Adipocyte (in vitro differentiated cells): ENCODE results near the gene PIM3.

Source experiments
- DNase-seq: peaks from one replicate; pipeline ENCODE4 v3.0.0-alpha.2; 2015; ENCODE audit warnings: low read depth
- H3K27me3 ChIP-seq: replicated peaks from 2 replicates; pipeline ENCODE4 v1.7.0; 2013; ENCODE audit warnings: mild to moderate bottlenecking, low read length, moderate library complexity; ENCODE audit not compliant: control insufficient read depth, insufficient read depth
- H3K36me3 ChIP-seq: 2 replicates; pipeline ENCODE4 v1.7.0; 2013; ENCODE audit warnings: low read length, mild to moderate bottlenecking, moderate library complexity; ENCODE audit not compliant: control insufficient read depth, insufficient read depth, severe bottlenecking
- H3K4me1 ChIP-seq: 2 replicates; pipeline ENCODE4 v1.7.0; 2013; ENCODE audit warnings: mild to moderate bottlenecking, low read length, moderate library complexity; ENCODE audit not compliant: control insufficient read depth, insufficient read depth
- H3K4me3 ChIP-seq: 2 replicates; pipeline ENCODE4 v1.7.0; 2013; ENCODE audit warnings: mild to moderate bottlenecking, low read length, moderate library complexity
- H3K9ac ChIP-seq: 2 replicates; pipeline ENCODE4 v1.7.0; 2013; ENCODE audit warnings: mild to moderate bottlenecking, low read length, moderate library complexity
- H3K9me3 ChIP-seq: 2 replicates; pipeline ENCODE4 v1.7.0; 2013; ENCODE audit warnings: mild to moderate bottlenecking, low read length, moderate library complexity; ENCODE audit not compliant: control insufficient read depth

Gene PIM3

GRCh38 chr22:49999946-50000586 is 39.5 kb downstream of the PIM3 start:
- no peak overlapping the region for H3K4me3 ChIP-seq
- H3K4me1 ChIP-seq, result peaks cover 3% of the 10 kb centered on the region
- no peak for DNase-seq
- no peaks in the 10 kb centered on the region for H3K36me3 ChIP-seq
- H3K27me3 ChIP-seq, result peaks cover 35% of the 10 kb centered on the region
- H3K9me3 ChIP-seq, result no peaks in the 10 kb centered on the region
- no peak overlapping the region for H3K9ac ChIP-seq

- Histone ChIP-seq H3K4me1 (peaks cover 3% of the 10 kb centered on the region), H3K9me3 (no peaks in the 10 kb centered on the region), H3K36me3 (no peaks in the 10 kb centered on the region), H3K27me3 (peaks cover 35% of the 10 kb centered on the region), H3K9ac (no peak overlapping the region), H3K4me3 (no peak overlapping the region)
- no peak for DNase-seq
These were observed 40.2 kb downstream of the PIM3 start for GRCh38 chr22:50000587-50001387.

- no peak for DNase-seq
- H3K27me3 ChIP-seq, result peaks cover 40% of the 10 kb centered on the region
- no peaks in the 10 kb centered on the region for H3K9me3 ChIP-seq
- no peak overlapping the region for H3K4me3 ChIP-seq
- H3K4me1 ChIP-seq, result peaks cover 3% of the 10 kb centered on the region
- no peaks in the 10 kb centered on the region for H3K36me3 ChIP-seq
- no peak overlapping the region for H3K9ac ChIP-seq
These were observed 41.0 kb downstream of the PIM3 start for GRCh38 chr22:50001388-50002231.

- Histone ChIP-seq H3K9me3 (no peaks in the 10 kb centered on the region), H3K9ac (no peak overlapping the region), H3K4me3 (no peak overlapping the region), H3K36me3 (no peaks in the 10 kb centered on the region), H3K27me3 (peaks cover 40% of the 10 kb centered on the region), H3K4me1 (peaks cover 3% of the 10 kb centered on the region)
- no peak for DNase-seq
These were observed 42.2 kb downstream of the PIM3 start for GRCh38 chr22:50002791-50003190.

- peaks cover 3% of the 10 kb centered on the region for H3K4me1 ChIP-seq
- no peak overlapping the region for H3K9ac ChIP-seq
- H3K9me3 ChIP-seq, result no peaks in the 10 kb centered on the region
- no peaks in the 10 kb centered on the region for H3K36me3 ChIP-seq
- H3K27me3 ChIP-seq, result peaks cover 38% of the 10 kb centered on the region
- no peak for DNase-seq
- H3K4me3 ChIP-seq, result no peak overlapping the region
These were observed 44.3 kb downstream of the PIM3 start for GRCh38 chr22:50004918-50005317.

- no peaks in the 10 kb centered on the region for H3K9me3 ChIP-seq
- peaks cover 27% of the 10 kb centered on the region for H3K27me3 ChIP-seq
- DNase-seq, result no peak
- H3K36me3 ChIP-seq, result no peaks in the 10 kb centered on the region
- H3K4me3 ChIP-seq, result no peak overlapping the region
- peaks cover 3% of the 10 kb centered on the region for H3K4me1 ChIP-seq
- H3K9ac ChIP-seq, result no peak overlapping the region
These were observed 46.5 kb downstream of the PIM3 start for GRCh38 chr22:50007057-50007511.

GRCh38 chr22:50008151-50009040 is 47.8 kb downstream of the PIM3 start:
- H3K4me3 ChIP-seq, result no peak overlapping the region
- peaks cover 26% of the 10 kb centered on the region for H3K27me3 ChIP-seq
- no peaks in the 10 kb centered on the region for H3K36me3 ChIP-seq
- no peaks in the 10 kb centered on the region for H3K4me1 ChIP-seq
- H3K9me3 ChIP-seq, result no peaks in the 10 kb centered on the region
- H3K9ac ChIP-seq, result no peak overlapping the region
- DNase-seq, result no peak

GRCh38 chr22:50009251-50009650 is 48.7 kb downstream of the PIM3 start:
- H3K27me3 ChIP-seq, result peaks cover 28% of the 10 kb centered on the region

GRCh38 chr22:50009765-50010675 is 49.4 kb downstream of the PIM3 start:
- no peaks in the 10 kb centered on the region for H3K36me3 ChIP-seq
- peaks cover 35% of the 10 kb centered on the region for H3K27me3 ChIP-seq
- H3K9me3 ChIP-seq, result no peaks in the 10 kb centered on the region
- DNase-seq, result no peak
- no peaks in the 10 kb centered on the region for H3K4me1 ChIP-seq
- no peak overlapping the region for H3K4me3 ChIP-seq
- no peak overlapping the region for H3K9ac ChIP-seq

More at GRCh38 chr22:50009251-50009650, 48.7 kb downstream of the PIM3 start:
- Histone ChIP-seq H3K4me3 (no peak overlapping the region), H3K9ac (no peak overlapping the region), H3K9me3 (no peaks in the 10 kb centered on the region), H3K36me3 (no peaks in the 10 kb centered on the region), H3K4me1 (no peaks in the 10 kb centered on the region)
- DNase-seq, result no peak
